ENCODE results near the gene MMP15.

MMP15 gene

DNA sequence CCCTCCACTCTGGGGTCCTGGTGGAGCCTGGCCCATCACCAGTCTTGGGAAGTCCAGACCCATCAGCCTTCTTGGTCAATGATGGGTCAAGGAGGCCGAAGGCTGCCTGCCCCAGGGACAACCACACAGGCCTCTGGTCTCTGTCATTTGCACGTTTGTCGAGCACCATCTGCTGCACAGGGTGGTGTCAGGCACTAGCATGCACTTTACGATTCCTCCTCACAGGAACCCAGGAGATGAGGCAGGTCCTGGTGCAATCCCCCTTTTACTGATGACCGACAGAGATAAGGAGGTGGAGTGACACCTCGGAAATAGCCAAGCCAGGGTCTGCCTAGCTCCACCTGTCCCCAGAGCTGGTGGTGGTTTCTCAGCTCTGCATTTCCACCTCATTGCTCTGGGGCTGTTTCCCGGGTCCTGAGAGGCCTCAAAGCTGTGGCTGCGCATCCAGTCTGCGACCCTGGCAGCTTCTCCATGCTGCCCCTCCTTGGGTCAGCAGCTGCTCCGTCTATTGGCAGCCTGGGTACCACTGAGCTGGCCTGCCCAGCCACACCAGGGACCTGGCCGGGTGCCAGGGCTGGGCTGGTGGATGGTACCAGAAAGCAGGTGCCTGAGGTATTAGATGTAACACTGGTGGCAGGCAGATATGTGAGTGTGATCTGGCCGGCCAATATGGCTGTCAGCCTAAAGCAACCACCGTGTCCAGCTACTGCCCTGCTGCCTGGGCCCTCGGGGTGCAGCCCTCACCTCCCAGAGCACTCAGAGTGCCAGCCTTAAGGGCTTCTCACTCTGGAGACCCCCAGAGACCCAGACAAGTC lies 10.0 kb downstream of the MMP15 start:
- no peak for ATAC-seq

DNA sequence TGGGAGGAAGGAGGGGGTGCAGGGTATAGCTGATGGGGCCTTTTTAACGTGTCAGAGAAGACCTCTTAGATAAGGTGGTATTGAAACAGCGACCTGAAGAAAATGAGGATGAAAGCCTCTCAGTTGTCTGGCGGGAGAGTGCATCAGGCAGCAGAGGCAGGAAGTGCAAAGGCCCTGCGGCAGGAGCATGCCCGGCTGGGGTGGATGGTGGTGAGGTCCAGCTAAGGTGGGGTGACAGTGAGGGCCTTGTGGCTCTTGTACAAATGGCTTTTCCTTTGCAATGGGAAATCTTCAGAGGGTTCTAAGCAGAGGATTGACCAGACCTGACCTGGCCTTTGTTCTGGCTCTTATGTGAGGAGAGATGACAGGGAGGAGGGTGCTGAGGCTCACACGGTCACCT lies 11.4 kb downstream of the MMP15 start:
- ATAC-seq: no peak

DNA sequence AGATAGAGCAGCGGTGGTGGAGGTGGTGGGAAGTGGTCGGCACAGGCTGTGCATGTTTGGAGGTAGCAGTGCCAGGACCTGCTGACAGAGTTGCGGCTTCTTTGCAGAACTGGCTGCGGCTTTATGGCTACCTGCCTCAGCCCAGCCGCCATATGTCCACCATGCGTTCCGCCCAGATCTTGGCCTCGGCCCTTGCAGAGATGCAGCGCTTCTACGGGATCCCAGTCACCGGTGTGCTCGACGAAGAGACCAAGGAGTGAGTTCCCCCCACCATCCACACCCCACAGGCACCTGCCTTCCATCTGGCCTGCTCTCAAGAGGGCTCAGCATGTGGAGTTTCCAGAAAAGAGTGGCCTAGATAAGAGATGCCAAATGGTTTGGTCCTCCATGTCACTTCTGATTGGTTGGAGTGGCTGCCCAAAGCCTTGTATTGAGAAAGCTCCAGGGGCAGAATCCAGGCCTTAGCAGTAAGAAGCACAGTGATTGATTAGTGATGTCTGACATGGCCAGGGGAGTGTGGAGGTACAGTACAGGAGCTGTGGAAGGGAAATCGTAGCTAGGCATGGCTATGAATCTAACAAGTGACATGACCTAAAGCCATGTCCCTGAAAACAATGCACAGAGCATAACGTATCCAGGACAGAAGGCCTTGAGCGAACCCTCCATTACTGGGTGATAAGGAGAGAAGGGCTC lies 12.0 kb downstream of the MMP15 start:
- no peak for ATAC-seq

DNA sequence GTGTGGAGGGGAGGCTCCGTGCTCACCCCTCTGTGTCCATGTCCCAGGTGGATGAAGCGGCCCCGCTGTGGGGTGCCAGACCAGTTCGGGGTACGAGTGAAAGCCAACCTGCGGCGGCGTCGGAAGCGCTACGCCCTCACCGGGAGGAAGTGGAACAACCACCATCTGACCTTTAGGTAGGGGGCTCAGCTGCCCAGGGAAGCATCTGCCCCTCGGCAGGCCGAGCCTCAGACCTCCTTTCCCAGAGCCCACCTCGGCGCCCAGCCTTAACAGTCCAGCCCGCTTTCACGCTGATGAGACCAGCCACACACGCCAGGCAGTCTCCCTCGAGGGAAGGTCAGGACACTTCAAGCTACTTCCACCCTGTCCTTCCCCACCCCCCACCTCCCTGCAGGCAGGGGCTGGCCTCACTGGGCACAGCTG lies 12.7 kb downstream of the MMP15 start:
- ATAC-seq: no peak

DNA sequence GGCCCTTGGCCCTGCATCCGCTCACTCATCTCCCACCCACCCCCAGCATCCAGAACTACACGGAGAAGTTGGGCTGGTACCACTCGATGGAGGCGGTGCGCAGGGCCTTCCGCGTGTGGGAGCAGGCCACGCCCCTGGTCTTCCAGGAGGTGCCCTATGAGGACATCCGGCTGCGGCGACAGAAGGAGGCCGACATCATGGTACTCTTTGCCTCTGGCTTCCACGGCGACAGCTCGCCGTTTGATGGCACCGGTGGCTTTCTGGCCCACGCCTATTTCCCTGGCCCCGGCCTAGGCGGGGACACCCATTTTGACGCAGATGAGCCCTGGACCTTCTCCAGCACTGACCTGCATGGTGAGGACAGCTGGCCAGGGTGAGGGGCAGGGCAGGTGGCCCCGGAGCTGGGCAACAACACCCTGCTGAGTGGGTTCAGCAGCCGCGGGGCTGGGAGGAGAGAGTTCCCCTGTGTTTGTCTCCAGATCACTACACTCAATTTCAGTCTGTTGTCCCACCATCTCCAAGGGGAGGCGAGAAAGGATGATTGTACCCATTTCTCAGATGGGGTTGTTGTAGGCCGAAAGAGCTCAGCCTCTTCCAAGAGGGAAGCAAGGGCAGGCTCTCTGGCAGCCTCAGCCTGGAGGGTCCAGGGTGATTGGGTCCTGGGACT lies 14.4 kb downstream of the MMP15 start:
- ATAC-seq: no peak

DNA sequence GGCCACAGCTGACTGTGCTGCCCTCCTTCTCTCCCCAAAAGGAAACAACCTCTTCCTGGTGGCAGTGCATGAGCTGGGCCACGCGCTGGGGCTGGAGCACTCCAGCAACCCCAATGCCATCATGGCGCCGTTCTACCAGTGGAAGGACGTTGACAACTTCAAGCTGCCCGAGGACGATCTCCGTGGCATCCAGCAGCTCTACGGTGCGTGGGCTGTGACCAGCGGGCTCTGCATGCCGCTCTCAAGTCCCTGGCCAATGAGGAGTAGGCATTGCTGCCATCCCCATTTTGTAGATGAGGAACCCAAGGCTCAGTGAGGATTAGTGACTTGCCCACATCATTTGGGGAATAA lies 14.9 kb downstream of the MMP15 start:
- no peak for ATAC-seq

GRCh38 chr16:58040945-58041627 lies 15.5 kb downstream of the MMP15 start:
- ATAC-seq: no peak

- ATAC-seq: no peak
Measured at GRCh38 chr16:58041628-58041955, 16.0 kb downstream of the MMP15 start.

DNA sequence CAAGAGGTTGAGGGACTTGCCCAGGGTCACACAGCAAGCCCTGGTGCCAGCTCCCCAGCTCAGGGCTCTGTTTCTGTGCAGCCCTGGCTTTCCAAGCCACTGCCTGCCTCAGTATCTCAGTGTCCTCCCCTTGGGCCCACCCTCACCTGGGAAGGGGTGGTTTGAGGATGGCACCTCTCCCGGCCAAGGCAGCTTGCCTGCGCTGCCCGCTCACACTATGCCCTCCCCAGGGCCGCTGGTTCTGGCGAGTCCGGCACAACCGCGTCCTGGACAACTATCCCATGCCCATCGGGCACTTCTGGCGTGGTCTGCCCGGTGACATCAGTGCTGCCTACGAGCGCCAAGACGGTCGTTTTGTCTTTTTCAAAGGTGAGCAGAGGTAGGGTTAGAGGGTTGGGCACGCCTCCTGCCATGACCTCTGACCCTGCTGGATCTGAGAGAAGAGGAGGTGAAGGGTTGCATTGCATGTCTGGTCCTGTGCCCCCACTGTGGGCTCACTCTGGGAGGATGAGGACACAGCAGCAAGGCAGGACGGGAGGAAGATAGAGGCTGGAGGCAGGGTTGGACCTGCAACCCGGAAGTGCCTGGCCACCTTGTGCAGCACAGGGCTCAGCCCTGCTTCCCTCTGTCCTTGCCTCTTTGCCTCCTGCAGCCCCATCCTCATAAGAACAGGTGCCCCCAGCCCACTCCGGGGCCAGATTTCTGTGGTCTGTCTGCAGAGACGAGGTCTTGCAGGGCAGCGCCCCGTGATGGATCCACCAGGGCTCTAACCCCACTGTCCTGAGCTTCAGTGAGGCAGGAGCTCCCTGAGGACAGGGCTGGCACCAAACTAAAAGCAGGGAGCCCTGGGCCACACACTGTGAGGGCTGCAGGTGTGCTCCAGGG lies 16.7 kb downstream of the MMP15 start:
- ATAC-seq: no peak

- no peak for ATAC-seq
Measured at GRCh38 chr16:58042886-58043515, 17.4 kb downstream of the MMP15 start.

DNA sequence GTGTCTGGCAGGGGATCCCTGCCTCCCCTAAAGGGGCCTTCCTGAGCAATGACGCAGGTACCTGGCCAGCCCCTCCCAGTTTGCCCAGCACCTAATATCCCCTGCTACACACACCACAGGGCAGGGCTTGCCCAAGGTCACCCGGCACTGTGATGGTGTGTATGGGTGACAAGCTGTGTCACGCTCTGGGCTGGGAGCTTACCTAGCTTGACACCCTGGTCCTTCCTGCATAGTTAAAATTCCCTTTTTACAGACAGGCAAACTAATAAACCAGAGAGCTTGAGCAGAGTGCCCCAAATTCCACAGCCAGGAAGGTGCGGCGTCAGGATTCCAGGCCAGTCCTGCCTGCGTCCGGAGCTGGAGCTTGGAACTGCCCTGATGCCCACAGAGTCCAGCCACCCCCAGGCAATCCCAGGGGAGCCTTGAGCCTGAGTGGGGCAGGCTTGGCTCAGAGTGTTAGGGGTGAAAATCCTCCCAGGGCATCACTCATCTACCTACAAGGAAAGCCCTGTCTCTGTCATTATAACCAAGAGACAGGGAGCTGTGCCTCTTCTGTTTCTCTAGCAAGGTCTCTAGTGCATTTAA lies 18.1 kb downstream of the MMP15 start:
- ATAC-seq: no peak

GRCh38 chr16:58044266-58045019 lies 18.9 kb downstream of the MMP15 start:
- ATAC-seq: no peak

DNA sequence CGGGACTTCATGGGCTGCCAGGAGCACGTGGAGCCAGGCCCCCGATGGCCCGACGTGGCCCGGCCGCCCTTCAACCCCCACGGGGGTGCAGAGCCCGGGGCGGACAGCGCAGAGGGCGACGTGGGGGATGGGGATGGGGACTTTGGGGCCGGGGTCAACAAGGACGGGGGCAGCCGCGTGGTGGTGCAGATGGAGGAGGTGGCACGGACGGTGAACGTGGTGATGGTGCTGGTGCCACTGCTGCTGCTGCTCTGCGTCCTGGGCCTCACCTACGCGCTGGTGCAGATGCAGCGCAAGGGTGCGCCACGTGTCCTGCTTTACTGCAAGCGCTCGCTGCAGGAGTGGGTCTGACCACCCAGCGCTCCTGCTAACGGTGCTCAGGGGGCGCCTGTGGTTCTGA lies 19.5 kb downstream of the MMP15 start:
- ATAC-seq: no peak

DNA sequence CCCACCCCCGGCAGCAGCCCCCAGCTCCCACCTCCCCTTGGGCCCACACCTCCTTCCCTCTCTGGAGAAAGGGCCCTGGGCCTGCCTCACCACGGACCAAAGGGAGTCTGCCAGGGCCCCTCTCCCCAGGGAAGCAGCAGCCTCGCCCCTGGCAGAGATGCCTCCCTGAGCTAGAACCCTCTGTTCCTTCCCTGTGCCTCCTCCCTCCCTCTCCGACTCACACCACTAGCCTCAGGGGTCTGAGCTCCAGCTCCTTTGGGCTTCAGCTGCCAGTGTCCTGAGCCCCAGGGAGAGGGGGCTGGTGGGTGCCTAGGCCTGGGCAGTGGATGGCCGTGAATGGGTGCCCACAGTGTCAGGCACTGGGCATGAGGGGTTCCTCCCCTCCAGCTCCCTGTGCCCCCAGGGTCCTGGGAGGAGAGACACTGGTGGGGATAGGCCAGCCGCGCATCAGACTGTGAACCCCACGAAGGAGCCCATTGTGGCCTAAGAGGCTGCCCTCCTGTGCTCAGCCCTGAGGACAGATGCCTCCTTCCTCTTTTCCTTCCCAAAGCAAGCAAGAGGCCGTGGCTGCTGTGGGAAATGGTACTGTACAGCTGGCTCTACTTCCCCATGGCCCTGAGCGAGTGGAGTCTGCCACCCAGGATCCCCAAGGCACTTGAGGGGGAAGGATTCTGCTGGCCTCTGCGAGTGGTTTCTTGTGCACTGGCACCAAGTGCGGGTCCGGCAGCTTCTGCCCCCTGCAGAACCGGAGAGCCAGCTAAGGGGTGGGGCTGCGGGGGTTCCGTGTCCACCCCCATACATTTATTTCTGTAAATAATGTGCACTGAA lies 20.7 kb downstream of the MMP15 start:
- ATAC-seq: no peak

- ATAC-seq: no peak
Measured at GRCh38 chr16:58046936-58047335, 21.4 kb downstream of the MMP15 start.

DNA sequence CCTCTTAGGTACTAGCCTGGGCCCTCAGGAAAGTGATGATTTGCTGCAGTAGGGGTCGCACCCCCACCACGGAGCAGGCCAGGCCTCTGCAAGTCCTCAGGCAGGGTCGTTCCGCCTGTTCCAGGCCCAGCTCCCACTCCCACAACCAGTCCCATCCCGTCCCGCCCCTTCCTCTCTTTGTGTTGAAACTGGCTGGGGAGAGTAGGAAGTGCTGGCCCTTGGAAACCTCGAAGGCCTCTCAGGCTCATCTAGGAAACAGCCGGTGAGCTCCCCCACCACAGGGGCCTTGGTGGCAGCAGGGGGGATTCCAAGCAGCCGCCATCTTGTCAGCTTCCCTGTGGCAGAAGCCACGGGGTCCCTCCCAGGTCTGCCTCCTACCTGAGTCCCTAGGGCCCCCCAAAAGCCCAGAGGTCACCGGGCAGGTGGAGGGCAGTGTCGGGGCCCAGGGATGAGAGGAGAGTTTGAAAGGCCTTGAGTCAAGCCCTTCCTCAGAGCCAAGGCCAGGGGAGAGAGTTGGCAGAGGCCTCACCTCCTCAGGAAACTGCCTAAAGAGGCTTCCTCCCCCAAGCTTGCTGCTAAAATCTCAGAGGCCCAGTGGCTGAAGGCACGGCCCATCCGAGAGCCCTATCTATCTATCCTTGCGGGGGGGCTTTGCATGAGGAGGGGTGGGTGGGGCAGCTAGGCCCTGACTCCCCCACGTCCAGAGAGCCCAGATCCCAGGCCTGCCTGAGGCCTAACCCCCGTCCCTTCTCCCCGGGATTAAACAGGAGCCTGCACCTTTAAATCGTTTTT lies 22.2 kb downstream of the MMP15 start:
- no peak for ATAC-seq

GRCh38 chr16:58048494-58049231 lies 23.1 kb downstream of the MMP15 start:
- ATAC-seq: no peak

All from activated CD4-positive, CD25-positive, alpha-beta regulatory T cell treated with anti-CD3 and anti-CD28 coated beads, Interleukin-2, amount 50 U/mL, for 24 hours (primary cell).